Rectal smooth muscle tissue (tissue), 1 donor: ENCODE data around the gene HSPA4.
"Not testable (repeated sequence)": the region's sequence is repeated elsewhere in the genome, so short reads cannot be mapped to it uniquely, and the experiment has no call there.

Experiments used
- H3K27ac ChIP-seq: one replicate; pipeline ENCODE4 v1.7.0; 2013; ENCODE audit warnings: low read depth, low read length, inconsistent platforms
- H3K27me3 ChIP-seq: one replicate; pipeline ENCODE4 v1.7.0; 2013; ENCODE audit warnings: low read length; ENCODE audit not compliant: control insufficient read depth, insufficient read depth
- H3K36me3 ChIP-seq: one replicate; pipeline ENCODE4 v1.7.0; 2013; ENCODE audit warnings: low read length; ENCODE audit not compliant: control insufficient read depth, insufficient read depth
- H3K4me1 ChIP-seq: one replicate; pipeline ENCODE4 v1.7.0; 2013; ENCODE audit warnings: low read length; ENCODE audit not compliant: control insufficient read depth, insufficient read depth
- H3K4me3 ChIP-seq: one replicate; pipeline ENCODE4 v1.7.0; 2013; ENCODE audit warnings: low read length
- H3K9ac ChIP-seq: one replicate; pipeline ENCODE4 v1.7.0; 2013; ENCODE audit warnings: low read length

Gene HSPA4

DNA sequence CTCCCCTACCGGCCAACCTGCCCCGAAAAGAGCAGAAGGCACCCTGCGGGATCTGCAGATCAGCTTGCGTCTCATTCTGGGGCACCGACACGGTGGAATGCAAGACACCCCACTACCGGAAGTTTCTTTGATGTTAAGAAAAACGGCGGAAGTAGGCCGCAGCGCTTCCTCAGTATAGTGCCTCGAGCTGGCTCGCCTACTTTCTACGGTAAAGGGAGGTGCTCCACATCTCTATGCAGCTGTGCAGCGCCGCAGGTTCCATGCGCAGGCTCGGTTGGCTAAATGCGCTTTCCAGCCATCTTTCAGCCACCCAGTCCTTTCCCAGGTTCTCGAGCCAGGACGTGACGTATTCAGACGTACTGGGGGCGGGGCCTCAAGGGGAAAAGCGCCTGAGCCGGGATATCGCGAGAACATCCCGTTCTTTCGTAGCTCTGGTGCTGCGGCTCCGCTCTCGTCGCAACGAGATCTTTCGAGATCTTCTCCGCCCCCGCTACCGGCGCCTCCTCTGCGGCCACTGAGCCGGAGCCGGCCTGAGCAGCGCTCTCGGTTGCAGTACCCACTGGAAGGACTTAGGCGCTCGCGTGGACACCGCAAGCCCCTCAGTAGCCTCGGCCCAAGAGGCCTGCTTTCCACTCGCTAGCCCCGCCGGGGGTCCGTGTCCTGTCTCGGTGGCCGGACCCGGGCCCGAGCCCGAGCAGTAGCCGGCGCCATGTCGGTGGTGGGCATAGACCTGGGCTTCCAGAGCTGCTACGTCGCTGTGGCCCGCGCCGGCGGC lies at the start of gene HSPA4:
HSPA4 (plus strand) TSS at position 472 of the 775 bp plus-strand sequence; CDS start at position 710, 238 bp downstream.
- peaks cover 14% of the 10 kb centered on the region for H3K4me1 ChIP-seq

DNA sequence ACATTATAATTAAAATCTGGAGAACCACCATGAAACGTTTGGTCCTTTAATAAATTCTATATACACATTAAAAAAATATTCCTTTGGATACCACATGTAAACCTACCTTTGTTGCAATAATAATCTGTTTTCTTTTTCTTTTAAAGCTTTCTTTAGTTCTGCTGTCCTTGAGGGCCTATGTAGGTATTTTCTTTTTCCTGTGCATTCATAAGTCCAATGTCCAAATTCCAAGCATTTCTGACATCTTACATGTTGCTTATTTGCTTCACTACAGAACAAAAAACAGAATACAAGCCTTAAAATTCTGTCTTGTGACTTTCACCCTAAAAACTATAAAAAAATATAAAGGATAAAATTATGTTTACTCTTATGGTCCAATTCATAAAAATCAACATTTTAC lies 45.2 kb upstream of the HSPA4 start:
- Histone ChIP-seq H3K36me3 (peaks cover 3% of the 10 kb centered on the region), H3K4me1 (no peaks in the 10 kb centered on the region), H3K27me3 (no peaks in the 10 kb centered on the region), H3K27ac (no peak overlapping the region), H3K9ac (no peak overlapping the region), H3K4me3 (no peak overlapping the region)

More for the DNA sequence above, at the start of gene HSPA4:
- Histone ChIP-seq H3K27ac (peak within 1 kb of the TSS; percentile 95), H3K4me3 (peak within 1 kb of the TSS; percentile 89), H3K27me3 (no peaks in the 10 kb centered on the region), H3K9ac (peak within 1 kb of the TSS; percentile 91), H3K36me3 (no peaks in the 10 kb centered on the region)

GRCh38 chr5:133008455-133008854 lies 43.4 kb upstream of the HSPA4 start:
- H3K27me3 ChIP-seq, H3K9ac ChIP-seq, H3K4me1 ChIP-seq, H3K27ac ChIP-seq, H3K4me3 ChIP-seq, H3K36me3 ChIP-seq: not testable (repeated sequence)

DNA sequence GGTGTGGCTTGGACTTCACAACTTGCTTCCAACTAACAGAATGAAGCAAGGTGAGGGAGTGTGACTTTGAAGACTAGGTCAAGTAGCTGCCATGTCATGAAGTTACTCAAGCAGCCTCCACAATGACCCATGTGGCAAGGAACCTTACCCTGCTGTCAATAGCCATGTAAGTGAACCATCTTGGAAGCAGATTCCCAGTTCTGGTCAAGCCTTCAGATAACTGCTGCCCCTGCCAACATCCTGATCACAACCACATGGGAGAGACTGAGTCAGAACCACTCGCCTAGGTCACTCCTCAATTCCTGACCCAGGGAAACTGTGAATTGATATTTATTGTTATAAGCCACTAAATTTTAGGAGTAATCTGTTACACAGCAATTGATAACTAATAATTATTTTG lies 36.3 kb upstream of the HSPA4 start:
- Histone ChIP-seq H3K4me3 (no peak overlapping the region), H3K9ac (no peak overlapping the region), H3K4me1 (no peaks in the 10 kb centered on the region), H3K27me3 (no peaks in the 10 kb centered on the region), H3K27ac (no peak overlapping the region), H3K36me3 (no peaks in the 10 kb centered on the region)

- no peak overlapping the region for H3K4me3 ChIP-seq
- H3K36me3 ChIP-seq: peaks cover 3% of the 10 kb centered on the region
- H3K4me1 ChIP-seq: no peaks in the 10 kb centered on the region
- H3K27me3 ChIP-seq: no peaks in the 10 kb centered on the region
- no peak overlapping the region for H3K9ac ChIP-seq
- H3K27ac ChIP-seq: no peak overlapping the region
Observed at GRCh38 chr5:133017964-133018363, 33.8 kb upstream of the HSPA4 start.

DNA sequence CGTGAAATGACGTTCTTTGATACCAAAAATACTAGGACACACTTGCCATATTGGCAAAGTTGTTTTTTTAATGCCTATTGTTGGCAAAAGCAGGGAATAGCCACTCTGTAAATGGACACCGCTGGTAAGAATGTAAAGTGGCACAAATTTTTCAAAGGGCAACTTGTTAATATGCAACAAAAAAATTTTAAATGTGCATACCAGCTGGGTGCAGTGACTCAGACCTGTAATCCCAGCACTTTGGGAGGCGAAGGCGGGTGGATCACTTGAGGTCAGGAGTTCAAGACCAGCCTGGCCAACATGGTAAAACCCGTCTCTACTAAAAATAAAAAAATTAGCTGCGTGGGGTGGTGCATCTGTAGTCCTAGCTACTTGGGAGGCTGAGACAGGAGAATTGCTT lies 32.3 kb upstream of the HSPA4 start:
- H3K27ac ChIP-seq, H3K4me1 ChIP-seq, H3K36me3 ChIP-seq, H3K27me3 ChIP-seq, H3K9ac ChIP-seq, H3K4me3 ChIP-seq: not testable (repeated sequence)

DNA sequence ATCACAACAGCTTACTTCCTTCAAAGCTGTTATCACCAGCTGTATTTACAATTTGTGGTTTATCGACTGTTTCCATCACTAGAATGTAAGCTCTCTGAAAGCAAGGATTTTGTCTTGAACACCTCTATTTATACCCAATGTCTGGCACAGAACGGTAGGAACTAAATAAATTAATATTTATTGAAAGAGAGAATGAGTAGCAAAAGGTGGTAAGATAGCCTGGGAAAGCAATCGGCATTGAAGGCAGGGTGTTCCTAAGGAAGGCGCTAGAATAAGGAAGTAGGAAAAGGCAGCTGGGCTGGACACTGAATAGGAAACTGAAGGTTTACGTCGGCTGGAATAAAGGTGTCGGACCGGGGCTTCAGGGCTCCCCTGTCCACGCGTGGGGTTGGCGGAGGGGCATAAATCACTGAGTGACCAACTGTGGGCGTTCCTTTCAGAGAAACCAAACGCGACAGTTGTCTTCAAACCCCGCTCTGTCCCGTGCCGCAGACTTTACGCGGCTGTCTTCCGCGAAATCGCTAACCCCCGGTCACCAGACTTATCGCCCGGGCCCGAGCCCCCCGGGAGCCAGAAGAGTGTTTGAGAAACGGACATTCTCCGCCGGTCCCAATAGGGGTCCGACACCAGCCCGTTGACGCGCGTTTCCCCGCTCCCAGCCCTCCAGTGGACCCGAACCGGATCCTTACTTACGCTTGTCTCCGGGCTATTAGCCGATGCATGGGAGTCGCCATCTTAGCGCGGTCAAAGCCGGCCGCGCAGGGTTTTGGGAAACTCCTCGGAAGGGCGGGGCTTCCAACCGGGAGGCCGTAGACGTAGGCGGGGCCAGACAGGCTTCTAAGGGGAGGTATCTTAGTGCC lies 25.8 kb upstream of the HSPA4 start, which contains the start of gene ZCCHC10:
ZCCHC10 (minus strand) TSS at position 746 of the 860 bp plus-strand sequence; CDS start at position 734, 12 bp downstream.
- Histone ChIP-seq H3K27ac (peak within 1 kb of the TSS; percentile 86), H3K4me3 (peak within 1 kb of the TSS; percentile 74), H3K4me1 (peaks cover 6% of the 10 kb centered on the region), H3K27me3 (no peaks in the 10 kb centered on the region), H3K36me3 (peaks cover 3% of the 10 kb centered on the region), H3K9ac (peak within 1 kb of the TSS; percentile 34)

GRCh38 chr5:133026664-133027153 lies 25.1 kb upstream of the HSPA4 start:
- Histone ChIP-seq H3K27me3 (no peaks in the 10 kb centered on the region), H3K4me3 (peak overlapping the region; percentile 57), H3K36me3 (peaks cover 3% of the 10 kb centered on the region), H3K27ac (peak overlapping the region; percentile 65), H3K9ac (no peak overlapping the region), H3K4me1 (peaks cover 6% of the 10 kb centered on the region)

- Histone ChIP-seq H3K27ac (no peak overlapping the region), H3K4me1 (peaks cover 6% of the 10 kb centered on the region), H3K4me3 (no peak overlapping the region), H3K9ac (no peak overlapping the region), H3K27me3 (no peaks in the 10 kb centered on the region), H3K36me3 (no peaks in the 10 kb centered on the region)
Observed at GRCh38 chr5:133029416-133029815, 22.4 kb upstream of the HSPA4 start.

- H3K4me1 ChIP-seq: peaks cover 5% of the 10 kb centered on the region
- H3K27ac ChIP-seq: no peak overlapping the region
- H3K9ac ChIP-seq: no peak overlapping the region
- no peaks in the 10 kb centered on the region for H3K27me3 ChIP-seq
- H3K36me3 ChIP-seq: no peaks in the 10 kb centered on the region
- no peak overlapping the region for H3K4me3 ChIP-seq
Observed at GRCh38 chr5:133030343-133031005, 21.3 kb upstream of the HSPA4 start.

- no peaks in the 10 kb centered on the region for H3K4me1 ChIP-seq
- no peaks in the 10 kb centered on the region for H3K36me3 ChIP-seq
- H3K9ac ChIP-seq: no peak overlapping the region
- no peak overlapping the region for H3K4me3 ChIP-seq
- no peak overlapping the region for H3K27ac ChIP-seq
- H3K27me3 ChIP-seq: no peaks in the 10 kb centered on the region
Observed at GRCh38 chr5:133032852-133033742, 18.7 kb upstream of the HSPA4 start.
